ENCODE data around the gene FIG4.
"Not testable (repeated sequence)": the region's sequence is repeated elsewhere in the genome, so short reads cannot be mapped to it uniquely, and the experiment has no call there.

FIG4 gene

GRCh38 chr6:109671733-109672132 is 19.4 kb upstream of the FIG4 start:
- TF ChIP-seq, protein P1, sequence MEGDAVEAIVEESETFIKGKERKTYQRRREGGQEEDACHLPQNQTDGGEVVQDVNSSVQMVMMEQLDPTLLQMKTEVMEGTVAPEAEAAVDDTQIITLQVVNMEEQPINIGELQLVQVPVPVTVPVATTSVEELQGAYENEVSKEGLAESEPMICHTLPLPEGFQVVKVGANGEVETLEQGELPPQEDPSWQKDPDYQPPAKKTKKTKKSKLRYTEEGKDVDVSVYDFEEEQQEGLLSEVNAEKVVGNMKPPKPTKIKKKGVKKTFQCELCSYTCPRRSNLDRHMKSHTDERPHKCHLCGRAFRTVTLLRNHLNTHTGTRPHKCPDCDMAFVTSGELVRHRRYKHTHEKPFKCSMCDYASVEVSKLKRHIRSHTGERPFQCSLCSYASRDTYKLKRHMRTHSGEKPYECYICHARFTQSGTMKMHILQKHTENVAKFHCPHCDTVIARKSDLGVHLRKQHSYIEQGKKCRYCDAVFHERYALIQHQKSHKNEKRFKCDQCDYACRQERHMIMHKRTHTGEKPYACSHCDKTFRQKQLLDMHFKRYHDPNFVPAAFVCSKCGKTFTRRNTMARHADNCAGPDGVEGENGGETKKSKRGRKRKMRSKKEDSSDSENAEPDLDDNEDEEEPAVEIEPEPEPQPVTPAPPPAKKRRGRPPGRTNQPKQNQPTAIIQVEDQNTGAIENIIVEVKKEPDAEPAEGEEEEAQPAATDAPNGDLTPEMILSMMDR (conservative IDR thresholded peaks at IDR 0.05): no peak
- H3K27ac ChIP-seq: no peak overlapping the region

GRCh38 chr6:109672175-109672574 is 18.9 kb upstream of the FIG4 start:
- no peak overlapping the region for H3K27ac ChIP-seq
- TF ChIP-seq, protein P1 (conservative IDR thresholded peaks at IDR 0.05): no peak

GRCh38 chr6:109672839-109673238 is 18.3 kb upstream of the FIG4 start:
- TF ChIP-seq, protein P1 (conservative IDR thresholded peaks at IDR 0.05): no peak
- no peak overlapping the region for H3K27ac ChIP-seq

- no peak overlapping the region for H3K27ac ChIP-seq
- TF ChIP-seq, protein P1 (conservative IDR thresholded peaks at IDR 0.05): no peak
Measured at GRCh38 chr6:109676724-109677123, 14.4 kb upstream of the FIG4 start.

DNA sequence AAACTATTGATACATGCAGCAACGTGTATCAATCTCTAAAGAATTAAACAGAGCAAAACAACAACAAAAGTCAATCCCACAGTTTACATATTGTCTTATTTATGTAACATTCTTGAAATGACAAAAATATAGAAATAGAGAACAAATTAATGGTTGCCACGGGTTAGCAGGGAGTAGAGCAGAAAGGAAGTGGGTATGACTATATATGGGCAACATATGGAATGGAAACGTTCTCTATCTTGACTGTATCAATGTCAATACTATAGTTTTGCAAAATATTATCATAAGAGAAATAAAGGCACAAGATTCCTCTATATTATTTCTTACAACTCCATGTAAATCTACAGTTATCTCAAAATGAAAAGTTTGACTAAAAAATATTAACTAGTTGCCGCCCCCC is 12.9 kb upstream of the FIG4 start:
- no peak overlapping the region for H3K27ac ChIP-seq
- TF ChIP-seq, protein P1 (conservative IDR thresholded peaks at IDR 0.05): no peak

DNA sequence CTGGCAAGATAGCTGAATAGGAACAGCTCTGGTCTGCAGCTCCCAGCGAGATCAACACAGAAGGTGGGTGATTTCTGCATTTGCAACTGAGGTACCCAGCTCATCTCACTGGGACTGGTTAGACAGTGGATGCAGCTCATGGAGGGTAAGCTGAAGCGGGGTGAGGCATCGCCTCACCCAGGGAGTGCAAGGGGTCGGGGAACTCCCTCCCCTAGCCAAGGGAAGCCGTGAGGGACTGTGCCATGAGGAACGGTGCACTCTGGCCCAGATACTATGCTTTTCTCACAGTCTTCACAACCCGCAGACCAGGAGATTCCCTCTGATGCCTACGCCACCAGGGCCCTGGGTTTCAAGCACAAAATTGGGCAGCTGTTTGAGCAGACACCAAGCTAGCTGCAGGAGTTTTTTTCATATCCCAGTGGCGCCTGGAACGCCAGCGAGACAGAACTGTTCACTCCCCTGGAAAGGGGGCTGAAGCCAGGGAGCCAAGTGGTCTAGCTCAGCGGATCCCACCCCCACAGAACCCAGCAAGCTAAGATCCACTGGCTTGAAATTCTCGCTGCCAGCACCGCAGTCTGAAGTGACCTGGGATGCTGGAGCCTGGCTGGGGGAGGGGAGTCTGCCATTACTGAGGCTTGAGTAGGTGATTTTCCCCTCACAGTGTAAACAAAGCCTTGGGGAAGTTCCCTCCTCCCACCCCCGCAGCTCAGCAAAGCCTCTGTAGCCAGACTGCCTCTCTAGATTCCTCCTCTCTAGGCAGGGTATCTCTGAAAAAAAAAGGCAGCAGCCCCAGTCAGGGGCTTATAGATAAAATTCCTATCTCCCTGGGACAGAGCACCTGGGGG is 12.2 kb upstream of the FIG4 start:
- not testable (repeated sequence) for H3K27ac ChIP-seq

GRCh38 chr6:109686566-109687265 is 4.4 kb upstream of the FIG4 start:
- TF ChIP-seq, protein P1 (conservative IDR thresholded peaks at IDR 0.05): no peak
- no peak overlapping the region for H3K27ac ChIP-seq
